Mucosa of descending colon (tissue), 3 donors: Measurements from ENCODE around the gene TAF3. TPM values are rescaled to one million over a fixed set of nuclear protein-coding genes. Genes with fewer than 3 reads are reported as not detected.

Experiments used
- ATAC-seq: fragments of 200-7000 bp; cut with Tn5 transposase; one replicate; pipeline ENCODE4 v1.9.1; 2020; ENCODE audit warnings: mild to moderate bottlenecking, moderate library complexity
- DNase-seq, 3 donors: peaks; one replicate each; pipeline ENCODE4 v3.0.0-alpha.2; 2020
- H3K36me3 ChIP-seq: fragments of 200-600 bp; one replicate; pipeline ENCODE4 v1.8.0; 2021; ENCODE audit warnings: low read depth, mild to moderate bottlenecking
- H3K4me1 ChIP-seq: fragments of 200-600 bp; one replicate; pipeline ENCODE4 v1.8.0; 2021; ENCODE audit warnings: low read depth, mild to moderate bottlenecking
- H3K4me3 ChIP-seq: fragments of 200-600 bp; one replicate; pipeline ENCODE4 v1.8.0; 2021; ENCODE audit warnings: mild to moderate bottlenecking
- H3K9me3 ChIP-seq: fragments of 200-600 bp; one replicate; pipeline ENCODE4 v1.8.0; 2021; ENCODE audit warnings: mild to moderate bottlenecking
- CTCF ChIP-seq: fragments of 200-600 bp; IDR thresholded peaks from one replicate; pipeline ENCODE4 v1.8.0; 2022; ENCODE audit warnings: antibody characterized with exemption, mild to moderate bottlenecking
- intact Hi-C, 2 donors: fragments of 100-400 bp; cut with DNase I in 1 of 2; cut with micrococcal nuclease in 1 of 2; formaldehyde crosslinking; loops; one replicate each; pipeline versions ENCODE4 v1.11.0 to v1.11.1; 2022; cut with DNase I, micrococcal nuclease
- total RNA-seq, 3 donors: library from RNA; stranded (reverse); fragmentation: NEBNext Ultra II Directional in 2 of 3; extraction: Animal tissue kit (Norgen Biotek cat#: 25700) in 2 of 3; gene quantifications; one replicate each; pipeline versions ENCODE4 v1.2.1 to v1.2.4, GENCODE V29; 2021 to 2023
- donor health status: DM: no; HTN: no; CAD: no; lungs with moderate emphysema.
- donor health status: DM: no; HTN: no; CAD: no.
- donor health status: DM: no; HTN: yes; CAD: no.

Gene TAF3
- total RNA-seq, 3 donors from 2014 or later, result 5.5 to 17.2 (median 6.0) TPM

DNA sequence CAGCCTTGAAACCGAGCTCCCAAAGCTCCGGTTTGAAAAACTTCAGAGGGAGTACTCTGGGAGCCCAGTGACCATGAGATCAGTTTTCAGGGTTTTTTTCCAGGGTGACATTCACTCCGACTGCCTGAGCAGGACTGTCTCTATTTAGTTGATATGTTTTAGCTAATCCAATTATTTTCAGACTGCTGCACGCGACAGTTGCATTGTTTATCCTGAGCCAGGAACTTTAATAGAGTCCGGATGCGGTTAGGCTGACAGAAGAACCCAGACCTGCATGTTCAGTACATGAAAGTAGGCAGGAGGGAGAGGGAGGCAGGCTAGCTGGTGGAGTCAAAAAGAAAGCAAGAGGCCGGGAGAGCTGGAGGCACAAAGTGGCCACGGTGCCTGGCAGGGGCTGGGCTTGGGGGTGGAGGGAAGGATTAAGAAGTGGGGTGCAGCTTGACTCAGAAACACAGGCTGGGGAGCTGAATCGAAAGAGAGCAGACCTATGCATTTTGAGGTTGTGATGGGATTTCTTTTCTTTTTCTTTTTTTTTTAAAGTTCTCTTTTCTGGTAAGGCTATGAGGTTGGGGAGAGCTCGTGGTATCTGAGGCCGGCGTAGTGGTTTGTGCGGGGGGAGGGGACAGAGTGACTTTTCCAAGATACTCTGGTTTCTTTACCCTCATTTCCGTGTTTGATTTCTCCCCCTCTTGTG, 241.9 kb downstream of the TAF3 start:
- H3K36me3 ChIP-seq, result no peaks in the 10 kb centered on the region
- no peaks in the 10 kb centered on the region for H3K9me3 ChIP-seq
- no peak overlapping the region for H3K4me3 ChIP-seq
- peaks cover 3% of the 10 kb centered on the region for H3K4me1 ChIP-seq
- ATAC-seq (peak; percentile 51), DNase-seq (peak in 1 of 3 donors; percentile 29)
- no peak for TF ChIP-seq CTCF
- intact Hi-C loops, result no loop called here

DNA sequence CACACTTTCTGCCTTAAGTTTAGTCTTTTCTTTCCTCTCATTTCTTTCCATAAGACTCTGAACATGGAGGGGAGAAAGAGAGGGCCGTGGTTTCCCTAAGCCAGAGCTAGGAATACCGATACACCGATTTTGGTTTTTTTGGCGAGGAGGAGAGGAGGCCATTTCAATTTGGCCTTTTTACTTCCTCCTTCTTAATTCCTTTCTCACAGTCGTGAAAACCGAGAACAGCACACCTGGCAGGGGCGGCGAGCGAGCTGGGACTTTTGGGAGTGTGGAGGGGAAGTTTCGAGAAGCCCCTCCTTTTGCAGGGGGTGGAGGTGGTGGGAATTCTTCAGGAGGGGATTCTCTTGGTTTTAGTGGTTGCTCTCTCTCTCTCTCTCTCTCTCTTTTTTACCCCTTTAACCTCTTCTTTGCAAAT, 242.4 kb downstream of the TAF3 start:
- intact Hi-C loops, result no loop called here
- Histone ChIP-seq H3K4me1 (no peaks in the 10 kb centered on the region), H3K36me3 (no peaks in the 10 kb centered on the region), H3K9me3 (no peaks in the 10 kb centered on the region), H3K4me3 (no peak overlapping the region)
- no peak for ATAC-seq
- TF ChIP-seq CTCF, result no peak
- no peak for DNase-seq

GRCh38 chr10:8061274-8062211, 243.2 kb downstream of the TAF3 start:
- intact Hi-C loops, result no loop called here
- Histone ChIP-seq H3K9me3 (no peaks in the 10 kb centered on the region), H3K36me3 (no peaks in the 10 kb centered on the region), H3K4me3 (no peak overlapping the region), H3K4me1 (no peaks in the 10 kb centered on the region)
- ATAC-seq (peak; percentile 47), DNase-seq (peak in 1 of 3 donors; percentile 46)
- no peak for TF ChIP-seq CTCF

DNA sequence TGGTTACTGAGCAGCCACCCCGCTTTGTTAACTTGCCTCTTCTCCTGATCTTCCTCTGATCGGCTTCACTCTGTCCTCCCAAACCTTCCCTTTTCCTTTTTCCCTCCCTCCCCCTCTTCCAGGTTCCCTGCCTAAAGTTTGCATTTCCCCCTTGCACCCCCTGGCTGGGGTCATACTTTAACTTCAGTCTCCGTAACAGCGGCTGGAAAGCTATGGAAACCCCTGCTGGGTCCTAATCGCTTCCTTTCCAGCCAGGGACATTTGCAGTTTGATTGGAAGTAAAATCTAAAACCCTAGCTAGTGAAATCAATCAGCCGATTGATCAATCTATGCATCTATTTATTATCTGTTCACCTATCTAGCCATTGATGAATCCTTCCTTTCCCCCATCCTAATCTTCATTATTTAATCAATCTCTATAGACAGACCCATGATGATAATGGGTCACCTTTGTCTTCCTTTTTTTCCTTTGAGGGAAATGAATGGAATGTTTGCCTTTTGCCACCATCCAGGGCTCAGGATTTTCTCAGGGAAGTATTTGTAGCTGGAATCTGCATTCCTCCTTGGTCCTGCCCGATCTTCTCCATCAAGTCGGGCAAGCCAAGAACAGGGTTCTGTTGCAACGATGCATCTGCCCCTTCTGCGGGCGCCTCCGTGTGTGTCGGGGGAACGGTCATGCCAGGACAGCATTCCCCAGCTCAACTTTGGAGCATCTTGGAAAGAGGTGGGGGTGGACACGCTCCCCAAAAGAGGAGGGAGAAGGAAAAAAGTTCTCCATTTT, 245.0 kb downstream of the TAF3 start:
- no peaks in the 10 kb centered on the region for H3K9me3 ChIP-seq
- ATAC-seq, result no peak
- H3K36me3 ChIP-seq, result no peaks in the 10 kb centered on the region
- no peak for DNase-seq
- intact Hi-C loops, result no loop called here
- no peaks in the 10 kb centered on the region for H3K4me1 ChIP-seq
- H3K4me3 ChIP-seq, result no peak overlapping the region
- TF ChIP-seq CTCF, result no peak

DNA sequence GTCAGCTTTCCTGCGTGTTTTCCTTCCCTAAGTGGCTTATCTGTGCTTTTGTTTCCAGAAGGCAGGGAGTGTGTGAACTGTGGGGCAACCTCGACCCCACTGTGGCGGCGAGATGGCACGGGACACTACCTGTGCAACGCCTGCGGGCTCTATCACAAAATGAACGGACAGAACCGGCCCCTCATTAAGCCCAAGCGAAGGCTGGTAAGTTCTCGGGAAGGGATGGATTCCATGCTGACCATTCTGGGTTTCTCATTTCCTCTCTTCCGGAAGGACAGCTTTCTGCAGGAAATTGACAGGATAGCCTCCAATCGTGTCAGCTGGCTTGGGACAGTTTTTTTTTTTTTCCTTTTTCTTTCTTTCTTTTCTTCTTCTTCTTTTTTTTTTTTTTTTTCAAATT, 245.6 kb downstream of the TAF3 start:
- ATAC-seq (no peak), DNase-seq (no peak)
- Histone ChIP-seq H3K9me3 (no peaks in the 10 kb centered on the region), H3K36me3 (no peaks in the 10 kb centered on the region), H3K4me3 (no peak overlapping the region), H3K4me1 (no peaks in the 10 kb centered on the region)
- intact Hi-C loops, result no loop called here
- no peak for TF ChIP-seq CTCF
